ENCODE measurements around the gene ALPK3. TPM values are rescaled to one million over a fixed set of nuclear protein-coding genes. Genes with fewer than 3 reads are reported as not detected.
"Not testable (repeated sequence)": the region's sequence is repeated elsewhere in the genome, so short reads cannot be mapped to it uniquely, and the experiment has no call there.

Gene ALPK3
- polyA plus RNA-seq, 1 donor (not counting 4 experiments of a cell fraction or from before 2014, with no cell fraction given): 0.07 TPM

DNA sequence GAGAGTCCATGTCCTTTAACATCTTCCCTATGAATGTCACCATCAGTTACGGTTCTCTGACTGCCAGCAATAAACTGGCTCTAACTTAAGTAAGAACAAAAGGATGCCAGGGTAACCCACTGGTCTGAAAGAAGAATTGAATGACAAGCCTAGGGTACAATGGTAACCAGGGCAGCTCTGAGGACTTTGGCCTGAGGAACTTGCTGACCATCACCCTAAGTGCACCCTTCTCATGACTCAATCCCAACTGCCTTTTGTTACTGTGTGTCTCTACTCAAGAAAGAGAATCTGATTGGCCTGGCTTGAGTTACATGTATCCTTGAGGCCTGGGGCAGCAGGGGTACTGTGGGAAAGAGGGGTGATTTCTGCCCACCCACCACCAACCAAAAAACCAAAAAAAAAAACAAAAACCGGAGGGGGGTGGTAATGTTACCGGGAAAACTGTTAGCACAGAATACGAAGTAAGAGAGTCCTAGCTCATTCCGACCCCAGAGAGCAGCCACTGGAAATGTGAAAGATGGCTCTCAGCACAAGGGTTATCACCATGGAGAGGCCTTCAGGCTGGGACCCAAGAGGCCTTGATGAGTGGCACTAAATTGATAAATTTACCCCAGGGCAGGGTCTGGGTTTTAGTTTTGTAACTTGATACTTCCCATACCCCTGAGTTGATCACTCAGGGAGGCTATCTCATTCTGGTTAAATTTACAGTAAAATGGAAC, 58.0 kb downstream of the ALPK3 start:
- no peak for FAIRE-seq

DNA sequence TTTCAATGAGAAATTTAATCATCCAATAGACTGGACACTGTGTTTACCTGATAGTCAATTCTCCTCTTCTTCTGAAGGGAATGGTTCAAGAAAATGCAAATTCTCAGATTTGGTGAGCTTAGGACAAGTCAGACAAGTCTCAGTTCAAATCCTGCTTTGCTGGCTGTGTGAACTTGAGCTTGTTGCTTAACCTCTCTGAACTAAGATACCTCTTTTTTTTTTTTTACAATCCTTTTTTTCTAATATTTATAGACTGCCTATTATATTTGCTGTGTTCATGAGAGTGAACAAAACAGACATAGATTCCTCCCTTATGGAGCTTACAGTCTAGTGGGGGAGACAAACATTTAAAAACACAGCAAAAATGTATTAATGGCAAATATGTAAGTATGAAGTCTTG, 59.1 kb downstream of the ALPK3 start:
- no peak for FAIRE-seq

More for the DNA sequence above, 58.0 kb downstream of the ALPK3 start:
- Histone ChIP-seq H3K4me3 (ENCODE audit: control insufficient read depth in 2 of 3, extremely low read depth in 1 of 3, insufficient read depth in 2 of 3, low read depth in 1 of 3, low read length in 3 of 3) (no peak overlapping the region), H3K4me1 (ENCODE audit: control insufficient read depth, extremely low read depth, insufficient read depth, low read length) (no peaks in the 10 kb centered on the region), H3K79me2 (ENCODE audit: control insufficient read depth, insufficient read depth, low read length) (no peaks in the 10 kb centered on the region), H2AFZ (ENCODE audit: control insufficient read depth, low read length) (no peak overlapping the region), H3K9me3 (ENCODE audit: control insufficient read depth, low read depth, low read length) (no peaks in the 10 kb centered on the region), H3K27ac (ENCODE audit: control insufficient read depth, insufficient read depth, low read length) (no peak overlapping the region), H3K27me3 (ENCODE audit: control insufficient read depth, extremely low read depth, insufficient read depth, low read length) (no peaks in the 10 kb centered on the region), H3K36me3 (ENCODE audit: control insufficient read depth in 2 of 2, extremely low read depth in 1 of 2, insufficient read depth in 2 of 2, low read length in 2 of 2) (no peaks in the 10 kb centered on the region), H3K4me2 (ENCODE audit: control insufficient read depth, extremely low read depth, insufficient read depth, low read depth, low read length) (no peak overlapping the region), H3K9ac (ENCODE audit: control insufficient read depth, extremely low read depth, insufficient read depth, low read length) (no peak overlapping the region), H4K20me1 (ENCODE audit: control insufficient read depth, extremely low read depth, insufficient read depth, low read length) (no peaks in the 10 kb centered on the region), H3K9me1 (ENCODE audit: control insufficient read depth, extremely low read depth, insufficient read depth, low read length) (no peaks in the 10 kb centered on the region)
- TF ChIP-seq, protein P1, sequence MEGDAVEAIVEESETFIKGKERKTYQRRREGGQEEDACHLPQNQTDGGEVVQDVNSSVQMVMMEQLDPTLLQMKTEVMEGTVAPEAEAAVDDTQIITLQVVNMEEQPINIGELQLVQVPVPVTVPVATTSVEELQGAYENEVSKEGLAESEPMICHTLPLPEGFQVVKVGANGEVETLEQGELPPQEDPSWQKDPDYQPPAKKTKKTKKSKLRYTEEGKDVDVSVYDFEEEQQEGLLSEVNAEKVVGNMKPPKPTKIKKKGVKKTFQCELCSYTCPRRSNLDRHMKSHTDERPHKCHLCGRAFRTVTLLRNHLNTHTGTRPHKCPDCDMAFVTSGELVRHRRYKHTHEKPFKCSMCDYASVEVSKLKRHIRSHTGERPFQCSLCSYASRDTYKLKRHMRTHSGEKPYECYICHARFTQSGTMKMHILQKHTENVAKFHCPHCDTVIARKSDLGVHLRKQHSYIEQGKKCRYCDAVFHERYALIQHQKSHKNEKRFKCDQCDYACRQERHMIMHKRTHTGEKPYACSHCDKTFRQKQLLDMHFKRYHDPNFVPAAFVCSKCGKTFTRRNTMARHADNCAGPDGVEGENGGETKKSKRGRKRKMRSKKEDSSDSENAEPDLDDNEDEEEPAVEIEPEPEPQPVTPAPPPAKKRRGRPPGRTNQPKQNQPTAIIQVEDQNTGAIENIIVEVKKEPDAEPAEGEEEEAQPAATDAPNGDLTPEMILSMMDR (optimal IDR thresholded peaks at IDR 0.05 in 1 of 3, IDR thresholded peaks at IDR 0.05 in 1 of 3, conservative IDR thresholded peaks at IDR 0.05 in 1 of 3; ENCODE audit: extremely low read depth in 1 of 3, insufficient read depth in 2 of 3, low read length in 3 of 3): no peak
- TF ChIP-seq EZH2 (IDR thresholded peaks at IDR 0.05; ENCODE audit: low read length): no peak
- dilution Hi-C loops (cut with MboI; ENCODE audit: extremely low pct_ligation_motif_present, low sequenced_read_pairs): no loop called here
- DNase-seq (ENCODE audit: low read depth, low spot score): no peak

DNA sequence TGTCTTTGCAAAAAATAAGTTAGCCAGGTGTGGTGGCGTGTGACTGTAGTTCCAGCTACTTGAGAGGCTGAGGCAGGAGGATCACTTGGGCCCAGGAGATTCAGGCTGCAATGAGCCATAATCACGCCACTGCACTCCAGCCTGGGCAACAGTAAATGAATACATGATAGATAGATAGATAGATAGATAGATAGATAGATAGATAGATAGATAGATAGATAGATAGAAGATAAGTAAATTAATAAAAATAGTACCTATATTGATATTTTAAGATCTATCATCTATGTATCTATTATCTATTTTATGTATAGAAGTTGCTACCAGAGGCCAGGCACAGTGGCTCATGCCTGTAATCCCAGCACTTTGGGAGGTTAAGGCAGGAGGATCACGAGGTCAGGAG, 60.5 kb downstream of the ALPK3 start:
- H3K36me3 ChIP-seq (ENCODE audit: control insufficient read depth in 2 of 2, extremely low read depth in 1 of 2, insufficient read depth in 2 of 2, low read length in 2 of 2); FAIRE-seq; H3K9me3 ChIP-seq (ENCODE audit: control insufficient read depth, low read depth, low read length); H2AFZ ChIP-seq (ENCODE audit: control insufficient read depth, low read length); H3K9me1 ChIP-seq (ENCODE audit: control insufficient read depth, extremely low read depth, insufficient read depth, low read length); H3K4me3 ChIP-seq (ENCODE audit: control insufficient read depth in 2 of 3, extremely low read depth in 1 of 3, insufficient read depth in 2 of 3, low read depth in 1 of 3, low read length in 3 of 3); H3K4me2 ChIP-seq (ENCODE audit: control insufficient read depth, extremely low read depth, insufficient read depth, low read depth, low read length); H3K9ac ChIP-seq (ENCODE audit: control insufficient read depth, extremely low read depth, insufficient read depth, low read length); H3K27me3 ChIP-seq (ENCODE audit: control insufficient read depth, extremely low read depth, insufficient read depth, low read length); H3K79me2 ChIP-seq (ENCODE audit: control insufficient read depth, insufficient read depth, low read length); H3K27ac ChIP-seq (ENCODE audit: control insufficient read depth, insufficient read depth, low read length); dilution Hi-C loops (cut with MboI; ENCODE audit: extremely low pct_ligation_motif_present, low sequenced_read_pairs); DNase-seq (ENCODE audit: low read depth, low spot score); H4K20me1 ChIP-seq (ENCODE audit: control insufficient read depth, extremely low read depth, insufficient read depth, low read length); H3K4me1 ChIP-seq (ENCODE audit: control insufficient read depth, extremely low read depth, insufficient read depth, low read length): not testable (repeated sequence)

More for the DNA sequence above, 59.1 kb downstream of the ALPK3 start:
- Histone ChIP-seq H3K27ac (ENCODE audit: control insufficient read depth, insufficient read depth, low read length) (no peak overlapping the region), H3K36me3 (ENCODE audit: control insufficient read depth in 2 of 2, extremely low read depth in 1 of 2, insufficient read depth in 2 of 2, low read length in 2 of 2) (no peaks in the 10 kb centered on the region), H3K9me3 (ENCODE audit: control insufficient read depth, low read depth, low read length) (no peaks in the 10 kb centered on the region), H3K79me2 (ENCODE audit: control insufficient read depth, insufficient read depth, low read length) (no peaks in the 10 kb centered on the region), H3K27me3 (ENCODE audit: control insufficient read depth, extremely low read depth, insufficient read depth, low read length) (no peaks in the 10 kb centered on the region), H2AFZ (ENCODE audit: control insufficient read depth, low read length) (no peak overlapping the region), H3K4me1 (ENCODE audit: control insufficient read depth, extremely low read depth, insufficient read depth, low read length) (no peaks in the 10 kb centered on the region), H3K4me3 (ENCODE audit: control insufficient read depth in 2 of 3, extremely low read depth in 1 of 3, insufficient read depth in 2 of 3, low read depth in 1 of 3, low read length in 3 of 3) (no peak overlapping the region), H3K4me2 (ENCODE audit: control insufficient read depth, extremely low read depth, insufficient read depth, low read depth, low read length) (no peak overlapping the region), H3K9ac (ENCODE audit: control insufficient read depth, extremely low read depth, insufficient read depth, low read length) (no peak overlapping the region), H4K20me1 (ENCODE audit: control insufficient read depth, extremely low read depth, insufficient read depth, low read length) (no peaks in the 10 kb centered on the region), H3K9me1 (ENCODE audit: control insufficient read depth, extremely low read depth, insufficient read depth, low read length) (no peaks in the 10 kb centered on the region)
- TF ChIP-seq EZH2 (IDR thresholded peaks at IDR 0.05; ENCODE audit: low read length): no peak
- TF ChIP-seq, protein P1 (optimal IDR thresholded peaks at IDR 0.05 in 1 of 3, IDR thresholded peaks at IDR 0.05 in 1 of 3, conservative IDR thresholded peaks at IDR 0.05 in 1 of 3; ENCODE audit: extremely low read depth in 1 of 3, insufficient read depth in 2 of 3, low read length in 3 of 3): no peak
- dilution Hi-C loops (cut with MboI; ENCODE audit: extremely low pct_ligation_motif_present, low sequenced_read_pairs): no loop called here
- DNase-seq (ENCODE audit: low read depth, low spot score): no peak
